GM18861 (cell line): ENCODE measurements around the gene NT5C3A.
A peak's percentile ranks its signal among the peaks of the same experiment; 100 is the strongest.
"Not testable (repeated sequence)": the region's sequence is repeated elsewhere in the genome, so short reads cannot be mapped to it uniquely, and the experiment has no call there.

Experiments
- ATAC-seq: cut with Tn5 transposase; IDR thresholded peaks from one replicate; pipeline ENCODE4 v1.9.1; 2021; ENCODE audit not compliant: unreplicated experiment

The NT5C3A gene

GRCh38 chr7:33062023-33062781, at the start of gene NT5C3A:
Gene NT5C3A (minus strand): TSS chr7:33062776. CDS start chr7:33062705, 71 bp downstream.
- ATAC-seq, result peak; percentile 34

GRCh38 chr7:33111614-33112013, 49.0 kb upstream of the NT5C3A start:
- no peak for ATAC-seq

GRCh38 chr7:33109758-33110238, 47.2 kb upstream of the NT5C3A start:
- ATAC-seq, result no peak

- peak; percentile 66 for ATAC-seq
These were observed 46.6 kb upstream of the NT5C3A start, which contains the start of gene RP9 for GRCh38 chr7:33109005-33109757. Gene RP9 (minus strand): TSS chr7:33109404. CDS start chr7:33109372, 32 bp downstream.

- no peak for ATAC-seq
These were observed 46.0 kb upstream of the NT5C3A start for GRCh38 chr7:33108554-33109004.

- peak; percentile 32 for ATAC-seq
These were observed 44.8 kb upstream of the NT5C3A start for GRCh38 chr7:33107136-33108066.

GRCh38 chr7:33101906-33102305, 39.3 kb upstream of the NT5C3A start:
- no peak for ATAC-seq

GRCh38 chr7:33100770-33101169, 38.2 kb upstream of the NT5C3A start:
- ATAC-seq, result no peak

- ATAC-seq, result no peak
These were observed 36.8 kb upstream of the NT5C3A start for GRCh38 chr7:33099154-33099940.

- ATAC-seq, result not testable (repeated sequence)
These were observed 32.2 kb upstream of the NT5C3A start for GRCh38 chr7:33094745-33095275.

- no peak for ATAC-seq
These were observed 30.7 kb upstream of the NT5C3A start for GRCh38 chr7:33093266-33093665.

- no peak for ATAC-seq
These were observed 29.1 kb upstream of the NT5C3A start for GRCh38 chr7:33091641-33092191.

- ATAC-seq, result no peak
These were observed 28.5 kb upstream of the NT5C3A start for GRCh38 chr7:33091111-33091531.

- no peak for ATAC-seq
These were observed 26.6 kb upstream of the NT5C3A start for GRCh38 chr7:33089142-33089541.

- no peak for ATAC-seq
These were observed 25.3 kb upstream of the NT5C3A start for GRCh38 chr7:33087858-33088257.

- ATAC-seq, result no peak
These were observed 24.8 kb upstream of the NT5C3A start for GRCh38 chr7:33087356-33087755.

GRCh38 chr7:33079763-33080690, 17.5 kb upstream of the NT5C3A start:
- ATAC-seq, result no peak

GRCh38 chr7:33079096-33079495, 16.5 kb upstream of the NT5C3A start:
- ATAC-seq, result no peak
